Loucy (cell line): ENCODE data around the gene AHCTF1.
A peak's percentile ranks its signal among the peaks of the same experiment; 100 is the strongest.

Source experiments
- H2AFZ ChIP-seq: fragments of 200-600 bp; sonication (generic); 2 replicates; pipeline ENCODE4 v1.6.0; 2016; ENCODE audit warnings: antibody characterized with exemption, mild to moderate bottlenecking, low read length, moderate library complexity
- H3F3A ChIP-seq: fragments of 200-600 bp; 2 replicates; pipeline ENCODE4 v1.6.0; 2016; ENCODE audit warnings: antibody characterized with exemption, low read depth, mild to moderate bottlenecking
- H3K27me3 ChIP-seq: fragments of 200-600 bp; sonication (generic); 2 replicates; pipeline ENCODE4 v1.6.1; 2014; ENCODE audit warnings: low read length, mild to moderate bottlenecking; ENCODE audit not compliant: insufficient read depth, poor library complexity, severe bottlenecking
- H3K36me3 ChIP-seq: fragments of 200-600 bp; sonication (generic); 2 replicates; pipeline ENCODE4 v1.6.1; 2016; ENCODE audit warnings: low read length; ENCODE audit not compliant: insufficient read depth
- H3K4me1 ChIP-seq: fragments of 200-600 bp; sonication (generic); 2 replicates; pipeline ENCODE4 v1.5.1; 2014; ENCODE audit warnings: low read length, mild to moderate bottlenecking; ENCODE audit not compliant: insufficient read depth, poor library complexity, severe bottlenecking
- H3K4me2 ChIP-seq: fragments of 200-600 bp; sonication (generic); 2 replicates; pipeline ENCODE4 v1.6.0; 2014; ENCODE audit warnings: antibody characterized with exemption, low read length, low read depth, mild to moderate bottlenecking; ENCODE audit not compliant: poor library complexity, severe bottlenecking
- H3K4me3 ChIP-seq: fragments of 200-600 bp; sonication (generic); 2 replicates; pipeline ENCODE4 v1.5.1; 2014; ENCODE audit warnings: low read length, mild to moderate bottlenecking, mixed read lengths; ENCODE audit not compliant: poor library complexity, severe bottlenecking
- H3K79me2 ChIP-seq: fragments of 200-600 bp; sonication (generic); 2 replicates; pipeline ENCODE4 v1.6.1; 2014; ENCODE audit warnings: low read length; ENCODE audit not compliant: insufficient read depth
- H3K9ac ChIP-seq: fragments of 200-600 bp; sonication (generic); 2 replicates; pipeline ENCODE4 v1.6.0; 2014; ENCODE audit warnings: mild to moderate bottlenecking, low read depth, low read length, moderate library complexity; ENCODE audit not compliant: poor library complexity, severe bottlenecking
- H3K9me2 ChIP-seq: fragments of 200-600 bp; sonication (generic); replicated peaks from 2 replicates; pipeline ENCODE4 v1.6.1; 2016; ENCODE audit warnings: low read depth, low read length, mixed read lengths
- H3K9me3 ChIP-seq: fragments of 200-600 bp; sonication (generic); 2 replicates; pipeline ENCODE4 v1.6.1; 2014; ENCODE audit warnings: mild to moderate bottlenecking, antibody characterized with exemption, low read length, low read depth; ENCODE audit not compliant: insufficient read depth
- H4K20me1 ChIP-seq: fragments of 200-600 bp; sonication (generic); 2 replicates; pipeline ENCODE4 v1.6.0; 2014; ENCODE audit warnings: antibody characterized with exemption, low read length, mild to moderate bottlenecking; ENCODE audit not compliant: insufficient read depth, poor library complexity, severe bottlenecking
- EZH2phosphoT487 ChIP-seq: fragments of 200-600 bp; IDR thresholded peaks from 2 replicates; pipeline ENCODE4 v1.6.1; 2018; ENCODE audit warnings: antibody characterized with exemption, mild to moderate bottlenecking, moderate library complexity, borderline replicate concordance
- TF ChIP-seq, protein P1 (sequence below): fragments of 200-600 bp; sonication (generic); conservative IDR thresholded peaks from 2 replicates; pipeline ENCODE4 v1.5.1; 2014; ENCODE audit warnings: mild to moderate bottlenecking, antibody characterized with exemption, low read length

AHCTF1 gene

DNA sequence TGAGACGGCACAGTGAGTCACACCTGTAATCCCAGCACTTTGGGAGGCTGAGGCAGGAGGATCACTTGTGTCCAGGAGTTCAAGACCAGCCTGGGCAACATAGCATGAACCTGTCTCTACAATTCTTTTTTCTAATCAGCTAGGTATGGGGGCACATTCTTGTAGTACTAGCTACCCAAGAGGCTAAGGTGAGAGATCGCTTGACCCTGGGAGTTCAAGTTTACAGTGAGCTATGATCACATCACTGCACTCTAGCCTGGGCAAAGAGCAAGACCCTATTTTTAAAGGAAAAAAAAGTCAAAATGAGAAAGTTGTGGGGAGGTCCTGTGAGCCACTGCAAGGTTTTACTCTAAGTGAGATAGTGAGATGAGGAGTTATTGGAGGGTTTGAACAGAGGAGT lies 34.8 kb upstream of the AHCTF1 start:
- Histone ChIP-seq H3K9ac (no peak overlapping the region), H3K4me3 (no peak overlapping the region), H3K27me3 (no peaks in the 10 kb centered on the region), H3K4me2 (no peak overlapping the region), H3F3A (no peaks in the 10 kb centered on the region), H3K79me2 (no peaks in the 10 kb centered on the region), H3K4me1 (peaks cover 10% of the 10 kb centered on the region), H3K36me3 (no peaks in the 10 kb centered on the region; the same call in 1 of the 2 replicates), H2AFZ (no peak overlapping the region), H3K9me2 (no peaks in the 10 kb centered on the region), H3K9me3 (peaks cover 17% of the 10 kb centered on the region; the same call in 1 of the 2 replicates), H4K20me1 (no peaks in the 10 kb centered on the region)
- TF ChIP-seq, protein P1, sequence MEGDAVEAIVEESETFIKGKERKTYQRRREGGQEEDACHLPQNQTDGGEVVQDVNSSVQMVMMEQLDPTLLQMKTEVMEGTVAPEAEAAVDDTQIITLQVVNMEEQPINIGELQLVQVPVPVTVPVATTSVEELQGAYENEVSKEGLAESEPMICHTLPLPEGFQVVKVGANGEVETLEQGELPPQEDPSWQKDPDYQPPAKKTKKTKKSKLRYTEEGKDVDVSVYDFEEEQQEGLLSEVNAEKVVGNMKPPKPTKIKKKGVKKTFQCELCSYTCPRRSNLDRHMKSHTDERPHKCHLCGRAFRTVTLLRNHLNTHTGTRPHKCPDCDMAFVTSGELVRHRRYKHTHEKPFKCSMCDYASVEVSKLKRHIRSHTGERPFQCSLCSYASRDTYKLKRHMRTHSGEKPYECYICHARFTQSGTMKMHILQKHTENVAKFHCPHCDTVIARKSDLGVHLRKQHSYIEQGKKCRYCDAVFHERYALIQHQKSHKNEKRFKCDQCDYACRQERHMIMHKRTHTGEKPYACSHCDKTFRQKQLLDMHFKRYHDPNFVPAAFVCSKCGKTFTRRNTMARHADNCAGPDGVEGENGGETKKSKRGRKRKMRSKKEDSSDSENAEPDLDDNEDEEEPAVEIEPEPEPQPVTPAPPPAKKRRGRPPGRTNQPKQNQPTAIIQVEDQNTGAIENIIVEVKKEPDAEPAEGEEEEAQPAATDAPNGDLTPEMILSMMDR: no peak
- TF ChIP-seq EZH2phosphoT487: no peak

DNA sequence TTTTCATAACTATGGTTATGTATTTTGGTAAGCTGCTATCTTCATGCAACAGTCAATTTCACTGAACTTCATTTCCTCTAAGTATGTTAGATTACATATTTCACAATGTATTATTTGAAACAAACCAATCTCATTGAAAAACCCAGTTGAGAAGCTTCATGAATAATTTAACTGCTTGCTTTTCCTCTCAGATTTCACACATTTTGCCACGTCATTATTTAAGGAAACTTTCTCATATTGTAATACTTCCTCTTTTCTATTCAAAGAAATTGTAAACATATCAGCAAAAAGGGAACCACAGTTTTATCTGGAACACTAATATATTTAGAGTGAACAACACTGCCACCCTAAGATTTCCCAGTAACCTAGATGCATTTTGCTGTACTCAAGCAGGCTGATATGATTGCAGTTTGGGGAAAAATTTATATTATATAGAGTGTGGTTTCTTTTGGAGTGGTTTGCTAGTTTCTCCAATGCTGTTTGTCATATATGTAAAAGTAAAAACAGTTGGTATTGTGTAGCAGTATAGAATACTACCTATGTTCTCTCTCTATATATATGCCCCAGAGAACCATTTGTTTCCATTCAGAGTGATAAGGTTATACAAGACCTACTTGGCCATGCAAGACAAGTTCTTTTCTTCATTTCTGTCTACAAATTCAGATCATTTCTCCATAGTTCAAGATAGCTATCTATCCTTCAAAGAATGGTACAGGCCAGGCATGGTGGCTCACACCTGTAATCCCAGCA lies 28.4 kb upstream of the AHCTF1 start:
- Histone ChIP-seq H3K4me2 (no peak overlapping the region), H3K79me2 (no peaks in the 10 kb centered on the region), H4K20me1 (no peaks in the 10 kb centered on the region), H2AFZ (no peak overlapping the region), H3K9me2 (no peaks in the 10 kb centered on the region), H3K9me3 (no peaks in the 10 kb centered on the region), H3K27me3 (no peaks in the 10 kb centered on the region), H3K9ac (no peak overlapping the region), H3K36me3 (no peaks in the 10 kb centered on the region; the same call in 1 of the 2 replicates), H3K4me3 (no peak overlapping the region), H3F3A (no peaks in the 10 kb centered on the region), H3K4me1 (peaks cover 13% of the 10 kb centered on the region)
- TF ChIP-seq, protein P1: 0 out of 2 replicates have a peak, but pooled peaks have one; percentile 9
- no peak for TF ChIP-seq EZH2phosphoT487

DNA sequence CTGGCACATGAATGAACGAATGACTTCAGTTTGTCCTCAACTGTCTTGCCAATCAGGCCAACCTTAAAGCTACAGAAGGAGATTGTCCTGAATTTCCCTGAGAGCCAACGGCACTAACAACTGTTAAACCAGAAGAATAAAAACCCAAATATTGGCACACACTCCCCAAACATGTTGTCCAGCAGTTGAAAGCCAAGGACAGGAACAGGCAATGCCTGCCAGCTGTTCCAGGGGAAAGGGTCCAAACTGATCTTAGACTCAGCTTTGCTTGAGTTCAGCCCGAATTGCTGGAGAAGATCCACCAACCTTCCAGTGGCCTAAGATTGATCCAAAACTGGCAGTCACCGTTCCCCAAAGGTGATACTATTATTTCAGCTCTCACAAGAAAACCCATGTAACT lies 22.4 kb upstream of the AHCTF1 start:
- H3K27me3 ChIP-seq: no peaks in the 10 kb centered on the region
- no peaks in the 10 kb centered on the region for H3K9me3 ChIP-seq
- H2AFZ ChIP-seq: no peak overlapping the region
- H3K9me2 ChIP-seq: no peaks in the 10 kb centered on the region
- no peak for TF ChIP-seq EZH2phosphoT487
- TF ChIP-seq, protein P1: no peak
- H3K79me2 ChIP-seq: no peaks in the 10 kb centered on the region
- H3K9ac ChIP-seq: no peak overlapping the region
- no peak overlapping the region for H3K4me2 ChIP-seq
- no peaks in the 10 kb centered on the region for H3K36me3 ChIP-seq
- H4K20me1 ChIP-seq: no peaks in the 10 kb centered on the region
- peaks cover 13% of the 10 kb centered on the region for H3K4me1 ChIP-seq
- H3K4me3 ChIP-seq: no peak overlapping the region
- H3F3A ChIP-seq: no peaks in the 10 kb centered on the region
